ENCODE results near the gene HAL. TPM values are rescaled to one million over a fixed set of nuclear protein-coding genes. Genes with fewer than 3 reads are reported as not detected.

Gene HAL
- total RNA-seq, 1 donor from 2014 or later = 0.09 TPM

GRCh38 chr12:95995238-95996031, 709 bp downstream of the HAL start:
- no peak for DNase-seq
- no peak overlapping the region for H3K27ac Mint-ChIP-seq
- H3K36me3 Mint-ChIP-seq (ENCODE audit: low read depth) = peaks cover 2% of the 10 kb centered on the region
- intact Hi-C loops (cut with micrococcal nuclease) = no loop called here
- H3K9me3 Mint-ChIP-seq = no peaks in the 10 kb centered on the region
- H3K4me3 Mint-ChIP-seq = no peak overlapping the region
- peaks cover 9% of the 10 kb centered on the region for H3K4me1 Mint-ChIP-seq
- peaks cover 5% of the 10 kb centered on the region for H3K27me3 Mint-ChIP-seq

DNA sequence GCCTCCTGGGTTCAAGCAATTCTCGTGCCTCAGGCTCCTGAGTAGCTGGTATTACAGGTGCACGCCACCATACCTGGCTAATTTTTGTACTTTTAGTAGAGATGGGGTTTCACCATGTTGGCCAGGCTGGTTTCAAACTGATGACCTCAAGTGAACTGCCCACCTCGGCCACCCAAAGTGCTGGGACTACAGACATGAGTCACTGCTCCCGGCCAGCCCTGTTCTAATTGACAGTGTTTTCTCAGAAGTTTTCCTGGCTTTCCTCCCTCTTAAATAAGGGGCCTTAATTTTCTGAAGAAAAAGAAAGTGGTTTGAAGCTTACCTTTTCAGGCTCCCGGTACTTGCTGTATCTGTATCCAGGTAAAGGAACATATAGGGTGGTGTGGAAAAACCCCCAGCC, 1.7 kb downstream of the HAL start:
- H3K36me3 Mint-ChIP-seq (ENCODE audit: low read depth) = no peaks in the 10 kb centered on the region
- no peak overlapping the region for H3K27ac Mint-ChIP-seq
- DNase-seq = no peak
- H3K9me3 Mint-ChIP-seq = no peaks in the 10 kb centered on the region
- H3K4me3 Mint-ChIP-seq = no peak overlapping the region
- intact Hi-C loops (cut with micrococcal nuclease) = no loop called here
- peaks cover 5% of the 10 kb centered on the region for H3K27me3 Mint-ChIP-seq
- peaks cover 9% of the 10 kb centered on the region for H3K4me1 Mint-ChIP-seq

DNA sequence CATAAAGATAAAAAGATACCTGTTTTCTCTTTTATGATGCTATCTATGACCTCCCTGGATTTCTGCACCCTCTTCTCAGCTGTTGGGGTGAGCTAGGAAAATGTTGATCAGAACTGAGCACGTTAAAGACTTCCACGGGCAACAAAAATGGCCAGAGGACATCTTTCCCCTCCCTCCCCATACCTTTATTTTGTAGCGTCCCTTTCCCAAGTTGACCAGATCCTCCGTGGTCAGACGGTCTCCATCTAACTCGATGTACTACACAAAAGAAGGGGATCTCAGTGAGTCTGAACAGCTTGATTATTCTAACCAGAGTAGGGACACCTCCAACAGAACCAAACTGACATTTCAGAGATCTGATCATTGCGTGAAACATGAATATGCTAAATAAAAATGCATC, 2.2 kb downstream of the HAL start:
- no peak for DNase-seq
- H3K4me1 Mint-ChIP-seq = peaks cover 9% of the 10 kb centered on the region
- H3K27ac Mint-ChIP-seq = no peak overlapping the region
- H3K27me3 Mint-ChIP-seq = peaks cover 5% of the 10 kb centered on the region
- intact Hi-C loops (cut with micrococcal nuclease) = no loop called here
- H3K9me3 Mint-ChIP-seq = no peaks in the 10 kb centered on the region
- H3K4me3 Mint-ChIP-seq = no peak overlapping the region
- H3K36me3 Mint-ChIP-seq (ENCODE audit: low read depth) = no peaks in the 10 kb centered on the region

DNA sequence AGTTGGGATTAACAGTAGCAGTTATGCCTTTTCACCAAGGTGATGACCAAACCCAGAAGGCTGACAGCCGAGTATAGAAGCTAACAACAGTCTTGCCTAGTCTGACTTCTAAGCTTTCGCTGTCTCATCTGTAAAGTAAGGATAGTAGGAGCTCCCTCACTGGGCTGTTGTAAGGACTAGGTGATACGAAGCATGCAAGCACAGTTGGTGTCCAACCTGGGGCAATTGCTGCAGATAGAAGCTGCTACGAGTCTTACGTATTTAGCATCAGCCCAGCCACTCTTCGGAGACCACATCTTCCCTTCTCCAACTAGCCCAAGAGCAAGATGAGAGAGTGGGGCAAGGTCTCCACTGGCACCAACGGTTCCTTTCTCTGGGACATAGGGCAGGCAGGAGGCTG, 6.0 kb downstream of the HAL start:
- Mint-ChIP-seq H3K9me3 (no peaks in the 10 kb centered on the region), H3K36me3 (ENCODE audit: low read depth) (no peaks in the 10 kb centered on the region), H3K4me1 (no peaks in the 10 kb centered on the region), H3K4me3 (no peak overlapping the region), H3K27ac (no peak overlapping the region), H3K27me3 (peaks cover 9% of the 10 kb centered on the region)
- DNase-seq = no peak
- intact Hi-C loops (cut with micrococcal nuclease) = no loop called here

GRCh38 chr12:95989504-95990123, 6.5 kb downstream of the HAL start:
- H3K4me1 Mint-ChIP-seq = no peaks in the 10 kb centered on the region
- no peaks in the 10 kb centered on the region for H3K9me3 Mint-ChIP-seq
- H3K4me3 Mint-ChIP-seq = no peak overlapping the region
- intact Hi-C loops (cut with micrococcal nuclease) = no loop called here
- no peak overlapping the region for H3K27ac Mint-ChIP-seq
- peaks cover 9% of the 10 kb centered on the region for H3K27me3 Mint-ChIP-seq
- DNase-seq = no peak
- no peaks in the 10 kb centered on the region for H3K36me3 Mint-ChIP-seq (ENCODE audit: low read depth)

DNA sequence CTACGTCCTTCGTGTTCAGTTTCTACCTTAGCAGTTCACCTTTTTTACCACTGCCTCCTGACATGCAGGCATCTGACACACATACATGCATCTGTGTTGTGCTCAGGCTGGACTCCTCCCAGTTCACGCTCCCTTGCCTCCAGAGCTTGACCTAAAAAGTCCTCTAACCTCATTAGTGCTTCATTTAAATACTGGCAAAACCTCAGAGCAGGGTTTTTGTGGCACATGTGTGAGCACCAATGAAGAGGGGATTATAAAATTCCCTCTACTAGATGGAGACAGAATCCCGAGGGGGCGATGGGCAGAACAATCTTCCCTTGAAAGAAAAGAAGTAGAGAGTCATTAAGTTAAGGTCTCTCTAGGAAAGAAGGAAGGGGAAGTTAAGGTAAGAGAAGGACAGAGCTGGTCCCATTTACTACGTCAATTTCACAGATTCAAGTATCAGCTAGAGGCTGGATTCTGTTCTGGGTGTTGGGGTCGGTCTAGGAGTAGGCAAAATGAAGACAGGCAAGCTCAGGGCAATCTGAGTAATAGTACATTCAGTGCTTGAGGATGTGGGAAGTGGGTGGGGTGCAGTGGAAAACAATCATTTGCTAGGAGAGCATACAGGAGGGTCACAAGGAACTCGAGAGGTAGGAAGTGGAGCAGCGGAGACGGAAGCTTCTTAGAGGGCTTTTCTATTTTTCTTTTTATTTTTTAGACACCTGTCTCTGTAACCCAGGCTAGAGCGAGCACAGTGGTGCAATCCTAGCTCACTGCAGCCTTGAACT, 7.5 kb downstream of the HAL start:
- peaks cover 9% of the 10 kb centered on the region for H3K27me3 Mint-ChIP-seq
- no peak for DNase-seq
- H3K36me3 Mint-ChIP-seq (ENCODE audit: low read depth) = no peaks in the 10 kb centered on the region
- no peaks in the 10 kb centered on the region for H3K9me3 Mint-ChIP-seq
- H3K27ac Mint-ChIP-seq = no peak overlapping the region
- H3K4me3 Mint-ChIP-seq = no peak overlapping the region
- intact Hi-C loops (cut with micrococcal nuclease) = no loop called here
- H3K4me1 Mint-ChIP-seq = no peaks in the 10 kb centered on the region

DNA sequence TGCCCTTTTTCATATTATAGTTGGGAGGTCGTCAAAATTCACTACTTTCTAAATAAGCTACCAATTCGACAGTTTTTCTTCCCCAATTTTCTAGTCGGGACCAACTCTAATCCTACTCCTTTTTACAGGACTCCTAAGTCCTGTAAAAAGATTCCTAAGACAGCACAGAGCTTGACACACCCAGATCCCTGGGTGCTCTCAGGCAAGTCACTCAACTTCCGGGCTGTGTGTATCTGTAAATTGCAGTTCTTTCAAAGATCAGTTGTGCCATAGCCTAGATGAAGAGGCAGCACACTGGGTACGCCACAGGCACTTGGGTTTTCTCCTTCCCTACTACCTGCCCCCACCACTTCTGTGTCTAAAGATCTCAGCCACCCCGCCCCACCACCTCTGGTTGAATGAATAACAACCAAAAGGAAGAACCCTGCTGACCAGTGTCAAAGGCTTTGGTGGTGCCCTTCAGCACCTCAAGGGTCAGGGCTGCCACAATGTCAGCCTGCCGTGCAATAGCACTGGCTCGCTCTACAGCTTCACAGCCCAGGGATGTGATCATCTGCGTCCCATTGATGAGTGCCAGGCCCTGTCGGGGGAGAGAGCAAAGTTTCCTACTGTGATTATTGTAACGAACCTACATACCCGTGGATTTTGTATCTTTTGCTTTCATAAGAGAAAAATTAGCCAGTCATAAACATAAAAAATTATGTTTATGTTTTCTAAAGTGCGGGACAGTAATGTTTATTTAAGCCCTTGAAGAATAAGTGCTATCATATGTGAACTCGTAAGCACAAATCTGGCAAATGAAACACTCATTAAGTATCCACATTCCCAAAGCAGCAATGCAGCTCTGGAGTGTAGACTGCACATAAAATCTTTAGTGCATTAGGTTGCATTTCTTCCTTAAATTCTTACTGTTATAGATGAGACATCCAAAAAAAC, 9.2 kb downstream of the HAL start:
- DNase-seq = no peak
- no peaks in the 10 kb centered on the region for H3K36me3 Mint-ChIP-seq (ENCODE audit: low read depth)
- no peaks in the 10 kb centered on the region for H3K9me3 Mint-ChIP-seq
- no peaks in the 10 kb centered on the region for H3K4me1 Mint-ChIP-seq
- intact Hi-C loops (cut with micrococcal nuclease) = no loop called here
- H3K4me3 Mint-ChIP-seq = no peak overlapping the region
- peaks cover 4% of the 10 kb centered on the region for H3K27me3 Mint-ChIP-seq
- H3K27ac Mint-ChIP-seq = no peak overlapping the region

- H3K4me3 Mint-ChIP-seq = no peak overlapping the region
- H3K36me3 Mint-ChIP-seq (ENCODE audit: low read depth) = no peaks in the 10 kb centered on the region
- intact Hi-C loops (cut with micrococcal nuclease) = no loop called here
- H3K4me1 Mint-ChIP-seq = no peaks in the 10 kb centered on the region
- DNase-seq = no peak
- no peaks in the 10 kb centered on the region for H3K9me3 Mint-ChIP-seq
- H3K27ac Mint-ChIP-seq = no peak overlapping the region
- H3K27me3 Mint-ChIP-seq = peaks cover 4% of the 10 kb centered on the region
Observed at GRCh38 chr12:95984682-95985081, 11.5 kb downstream of the HAL start.

GRCh38 chr12:95982602-95983001, 13.5 kb downstream of the HAL start:
- Mint-ChIP-seq H3K4me1 (no peaks in the 10 kb centered on the region), H3K27me3 (peaks cover 5% of the 10 kb centered on the region), H3K4me3 (no peak overlapping the region), H3K36me3 (ENCODE audit: low read depth) (no peaks in the 10 kb centered on the region), H3K27ac (no peak overlapping the region), H3K9me3 (no peaks in the 10 kb centered on the region)
- intact Hi-C loops (cut with micrococcal nuclease) = no loop called here
- DNase-seq = no peak

DNA sequence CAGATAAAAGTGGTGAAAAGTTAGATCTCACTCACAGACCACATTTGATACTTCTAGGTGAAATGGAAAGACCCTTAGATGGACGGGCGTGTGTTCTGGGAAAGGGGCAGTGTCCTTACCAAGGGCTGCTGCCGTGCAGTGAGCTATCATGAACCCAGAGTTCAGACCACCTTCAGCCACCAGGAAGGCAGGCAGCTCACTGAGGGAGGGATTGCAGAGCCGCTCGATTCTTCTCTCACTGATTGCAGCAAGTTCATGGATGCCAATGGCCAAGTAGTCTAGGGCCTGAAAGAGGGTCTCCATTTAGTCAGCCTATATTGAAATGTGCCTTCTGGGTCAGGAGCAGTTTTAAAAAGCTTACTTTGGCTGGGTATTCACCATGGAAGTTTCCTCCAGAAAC, 15.7 kb downstream of the HAL start:
- intact Hi-C loops (cut with micrococcal nuclease) = no loop called here
- Mint-ChIP-seq H3K36me3 (ENCODE audit: low read depth) (no peaks in the 10 kb centered on the region), H3K27ac (no peak overlapping the region), H3K27me3 (peaks cover 2% of the 10 kb centered on the region), H3K4me3 (no peak overlapping the region), H3K9me3 (no peaks in the 10 kb centered on the region), H3K4me1 (no peaks in the 10 kb centered on the region)
- DNase-seq = no peak

GRCh38 chr12:95978774-95979173, 17.4 kb downstream of the HAL start:
- H3K9me3 Mint-ChIP-seq = no peaks in the 10 kb centered on the region
- DNase-seq = no peak

GRCh38 chr12:95978351-95978750, 17.8 kb downstream of the HAL start:
- intact Hi-C loops (cut with micrococcal nuclease) = no loop called here
- Mint-ChIP-seq H3K9me3 (no peaks in the 10 kb centered on the region), H3K4me3 (no peak overlapping the region), H3K27me3 (peaks cover 2% of the 10 kb centered on the region), H3K27ac (no peak overlapping the region), H3K4me1 (no peaks in the 10 kb centered on the region), H3K36me3 (ENCODE audit: low read depth) (no peaks in the 10 kb centered on the region)
- DNase-seq = no peak

More at GRCh38 chr12:95978774-95979173, 17.4 kb downstream of the HAL start:
- peaks cover 2% of the 10 kb centered on the region for H3K27me3 Mint-ChIP-seq
- H3K4me1 Mint-ChIP-seq = no peaks in the 10 kb centered on the region
- no peak overlapping the region for H3K27ac Mint-ChIP-seq
- intact Hi-C loops (cut with micrococcal nuclease) = no loop called here
- H3K4me3 Mint-ChIP-seq = no peak overlapping the region
- no peaks in the 10 kb centered on the region for H3K36me3 Mint-ChIP-seq (ENCODE audit: low read depth)

DNA sequence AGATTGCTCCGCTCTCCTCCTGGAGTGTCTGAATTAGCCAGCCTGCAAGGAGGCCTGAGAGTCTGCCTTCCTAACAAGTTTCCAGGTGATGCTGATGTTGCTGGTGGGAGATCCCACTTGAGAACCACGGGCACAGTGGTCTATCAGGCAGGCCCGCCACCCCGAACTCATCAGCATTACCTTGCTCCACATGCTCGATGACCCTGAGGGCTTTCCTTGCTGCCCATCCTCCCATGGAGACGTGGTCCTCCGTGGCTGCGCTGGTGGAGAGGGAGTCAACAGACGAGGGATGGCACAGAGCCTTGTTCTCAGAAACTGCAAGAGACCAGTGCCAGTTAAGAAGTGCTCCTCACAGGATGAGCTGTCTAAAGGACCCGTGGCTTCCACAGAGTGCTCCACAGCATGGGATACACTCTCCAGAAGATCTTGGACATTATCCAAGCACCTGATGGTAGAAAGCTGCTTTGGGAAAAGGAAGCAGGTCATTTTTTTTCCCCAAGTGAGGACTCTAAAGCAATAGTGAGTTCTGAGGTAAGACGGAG, 18.3 kb downstream of the HAL start:
- DNase-seq = no peak
- Mint-ChIP-seq H3K9me3 (no peaks in the 10 kb centered on the region), H3K27ac (no peak overlapping the region), H3K27me3 (peaks cover 2% of the 10 kb centered on the region), H3K36me3 (ENCODE audit: low read depth) (no peaks in the 10 kb centered on the region), H3K4me1 (no peaks in the 10 kb centered on the region), H3K4me3 (no peak overlapping the region)
- intact Hi-C loops (cut with micrococcal nuclease) = no loop called here

All from activated CD4-positive, alpha-beta T cell treated with anti-CD3 and anti-CD28 coated beads, Interleukin-2, amount 10 ng/mL, durations not matched to agents 24 days and 14 days (primary cell).